ENCODE data around the gene ZNF736. TPM values are rescaled to one million over a fixed set of nuclear protein-coding genes. Genes with fewer than 3 reads are reported as not detected.

The ZNF736 gene
- total and polyA plus RNA-seq, 4 donors: 2.7 to 31.6 (median 10.5) TPM

- Histone ChIP-seq H3K4me3 (no peak overlapping the region), H3K9me3 (ENCODE audit: control insufficient read depth in 4 of 4, insufficient read depth in 3 of 4, low read length in 3 of 4) (peaks cover 0 to 16% (median 8%) of the 10 kb centered on the region in 4 donors), H3K27ac (ENCODE audit: low read depth in 1 of 2, low read length in 1 of 2) (no peak overlapping the region), H3K4me1 (ENCODE audit: control insufficient read depth in 5 of 5, insufficient read depth in 5 of 5, low read length in 5 of 5) (no peaks in the 10 kb centered on the region), H3K36me3 (ENCODE audit: control insufficient read depth in 4 of 4, insufficient read depth in 4 of 4, low read length in 4 of 4) (no peaks in the 10 kb centered on the region), H3K9ac (ENCODE audit: insufficient read depth in 1 of 2, low read length in 2 of 2) (no peak overlapping the region), H3K27me3 (ENCODE audit: control insufficient read depth in 3 of 3, insufficient read depth in 3 of 3, low read length in 2 of 3) (no peaks in the 10 kb centered on the region)
- TF ChIP-seq, protein P1, sequence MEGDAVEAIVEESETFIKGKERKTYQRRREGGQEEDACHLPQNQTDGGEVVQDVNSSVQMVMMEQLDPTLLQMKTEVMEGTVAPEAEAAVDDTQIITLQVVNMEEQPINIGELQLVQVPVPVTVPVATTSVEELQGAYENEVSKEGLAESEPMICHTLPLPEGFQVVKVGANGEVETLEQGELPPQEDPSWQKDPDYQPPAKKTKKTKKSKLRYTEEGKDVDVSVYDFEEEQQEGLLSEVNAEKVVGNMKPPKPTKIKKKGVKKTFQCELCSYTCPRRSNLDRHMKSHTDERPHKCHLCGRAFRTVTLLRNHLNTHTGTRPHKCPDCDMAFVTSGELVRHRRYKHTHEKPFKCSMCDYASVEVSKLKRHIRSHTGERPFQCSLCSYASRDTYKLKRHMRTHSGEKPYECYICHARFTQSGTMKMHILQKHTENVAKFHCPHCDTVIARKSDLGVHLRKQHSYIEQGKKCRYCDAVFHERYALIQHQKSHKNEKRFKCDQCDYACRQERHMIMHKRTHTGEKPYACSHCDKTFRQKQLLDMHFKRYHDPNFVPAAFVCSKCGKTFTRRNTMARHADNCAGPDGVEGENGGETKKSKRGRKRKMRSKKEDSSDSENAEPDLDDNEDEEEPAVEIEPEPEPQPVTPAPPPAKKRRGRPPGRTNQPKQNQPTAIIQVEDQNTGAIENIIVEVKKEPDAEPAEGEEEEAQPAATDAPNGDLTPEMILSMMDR (IDR thresholded peaks at IDR 0.05; ENCODE audit: control extremely low read depth, extremely low read depth): no peak
- DNase-seq (no peak), ATAC-seq (ENCODE audit: insufficient read depth, low FRiP score) (no peak)
Measured at GRCh38 chr7:64400401-64400800, 86.6 kb downstream of the ZNF736 start.

Other genes with a start within 250 kb of the ZNF736 start
- gene ZNF735, start 106.8 kb upstream of the ZNF736 start, total RNA-seq: not detected
- gene ZNF735, start 106.8 kb upstream of the ZNF736 start, polyA plus RNA-seq: not detected
- gene ZNF679, start 85.5 kb upstream of the ZNF736 start, total RNA-seq: not detected
- not detected for gene ZNF679, start 85.5 kb upstream of the ZNF736 start, polyA plus RNA-seq
- 10 to 100 TPM; 11.1 to 42.0 TPM for gene ZNF680, start 249.1 kb downstream of the ZNF736 start, total RNA-seq
- 1 to 10 TPM; 3.2 to 4.5 TPM for gene ZNF680, start 249.1 kb downstream of the ZNF736 start, polyA plus RNA-seq